ENCODE measurements around the gene MMP17.

- TF ChIP-seq CTCF (IDR thresholded peaks at IDR 0.05) (no peak), POLR2AphosphoS5 (IDR thresholded peaks at IDR 0.05) (no peak), POLR2A (IDR thresholded peaks at IDR 0.05) (no peak)
Measured at GRCh38 chr12:131833288-131833895, 5.2 kb downstream of the MMP17 start.
